ENCODE data around the gene TET2.

Gene TET2

GRCh38 chr4:105146276-105147015 lies at the start of gene TET2:
TSS of gene TET2 (plus strand) at chr4:105146876. CDS start at chr4:105233943, 87,067 bp downstream.
- DNase-seq (ENCODE audit: low read depth in 3 of 3): peak; percentile 64 to 68 (median 66)

GRCh38 chr4:105102016-105102415 lies 44.7 kb upstream of the TET2 start:
- no peak for DNase-seq (ENCODE audit: low read depth in 3 of 3)

- no peak for DNase-seq (ENCODE audit: low read depth in 3 of 3)
Observed at GRCh38 chr4:105106426-105106825, 40.2 kb upstream of the TET2 start.

- DNase-seq (ENCODE audit: low read depth in 3 of 3): no peak
Observed at GRCh38 chr4:105107095-105107856, 39.4 kb upstream of the TET2 start.

- DNase-seq (ENCODE audit: low read depth in 3 of 3): no peak
Observed at GRCh38 chr4:105108971-105109370, 37.7 kb upstream of the TET2 start.

- no peak for DNase-seq (ENCODE audit: low read depth in 3 of 3)
Observed at GRCh38 chr4:105112274-105112673, 34.4 kb upstream of the TET2 start.

GRCh38 chr4:105113800-105114199 lies 32.9 kb upstream of the TET2 start:
- DNase-seq (ENCODE audit: low read depth in 3 of 3): no peak

GRCh38 chr4:105116616-105117319 lies 29.9 kb upstream of the TET2 start:
- no peak for DNase-seq (ENCODE audit: low read depth in 3 of 3)

- no peak for DNase-seq (ENCODE audit: low read depth in 3 of 3)
Observed at GRCh38 chr4:105119356-105119755, 27.3 kb upstream of the TET2 start.

GRCh38 chr4:105120626-105121025 lies 26.1 kb upstream of the TET2 start:
- DNase-seq (ENCODE audit: low read depth in 3 of 3): no peak

GRCh38 chr4:105122350-105122749 lies 24.3 kb upstream of the TET2 start:
- no peak for DNase-seq (ENCODE audit: low read depth in 3 of 3)

- DNase-seq (ENCODE audit: low read depth in 3 of 3): no peak
Observed at GRCh38 chr4:105126311-105127169, 20.1 kb upstream of the TET2 start.

GRCh38 chr4:105127170-105127445 lies 19.6 kb upstream of the TET2 start:
- DNase-seq (ENCODE audit: low read depth in 3 of 3): no peak

GRCh38 chr4:105128208-105128607 lies 18.5 kb upstream of the TET2 start:
- no peak for DNase-seq (ENCODE audit: low read depth in 3 of 3)

- no peak for DNase-seq (ENCODE audit: low read depth in 3 of 3)
Observed at GRCh38 chr4:105129286-105130040, 17.2 kb upstream of the TET2 start.

GRCh38 chr4:105130945-105131344 lies 15.7 kb upstream of the TET2 start:
- DNase-seq (ENCODE audit: low read depth in 3 of 3): no peak

GRCh38 chr4:105133976-105134375 lies 12.7 kb upstream of the TET2 start:
- DNase-seq (ENCODE audit: low read depth in 3 of 3): no peak

- no peak for DNase-seq (ENCODE audit: low read depth in 3 of 3)
Observed at GRCh38 chr4:105135785-105136184, 10.9 kb upstream of the TET2 start.

- DNase-seq (ENCODE audit: low read depth in 3 of 3): no peak
Observed at GRCh38 chr4:105137121-105137875, 9.4 kb upstream of the TET2 start.

GRCh38 chr4:105139646-105140045 lies 7.0 kb upstream of the TET2 start:
- no peak for DNase-seq (ENCODE audit: low read depth in 3 of 3)
